SKM-1 treated with dmso at 0.1 percent for 144 hours (cell line): ENCODE measurements around the gene DCUN1D2.

Source experiments
- DNase-seq: peaks from one replicate; lab custom pipeline; 2025; ENCODE audit not compliant: unreplicated experiment; lab: John Stamatoyannopoulos, UW

DCUN1D2 gene

GRCh38 chr13:113427562-113428468 is 62.7 kb downstream of the DCUN1D2 start:
- DNase-seq: no peak

GRCh38 chr13:113426591-113426986 is 63.9 kb downstream of the DCUN1D2 start:
- no peak for DNase-seq

- DNase-seq: no peak
Measured at GRCh38 chr13:113425941-113426590, 64.4 kb downstream of the DCUN1D2 start.

- DNase-seq: no peak
Measured at GRCh38 chr13:113423520-113424163, 66.9 kb downstream of the DCUN1D2 start.

GRCh38 chr13:113422807-113423519 is 67.5 kb downstream of the DCUN1D2 start:
- no peak for DNase-seq

GRCh38 chr13:113421673-113422270 is 68.7 kb downstream of the DCUN1D2 start:
- no peak for DNase-seq

- no peak for DNase-seq
Measured at GRCh38 chr13:113420833-113421600, 69.5 kb downstream of the DCUN1D2 start.

- DNase-seq: no peak
Measured at GRCh38 chr13:113420232-113420631, 70.3 kb downstream of the DCUN1D2 start.

GRCh38 chr13:113419531-113420193 is 70.8 kb downstream of the DCUN1D2 start:
- no peak for DNase-seq

- no peak for DNase-seq
Measured at GRCh38 chr13:113418722-113419049, 71.8 kb downstream of the DCUN1D2 start.

- DNase-seq: no peak
Measured at GRCh38 chr13:113417836-113418721, 72.4 kb downstream of the DCUN1D2 start.

- no peak for DNase-seq
Measured at GRCh38 chr13:113417008-113417751, 73.3 kb downstream of the DCUN1D2 start.

- DNase-seq: no peak
Measured at GRCh38 chr13:113415825-113416224, 74.7 kb downstream of the DCUN1D2 start.

GRCh38 chr13:113415032-113415431 is 75.5 kb downstream of the DCUN1D2 start:
- DNase-seq: no peak

GRCh38 chr13:113414335-113414734 is 76.2 kb downstream of the DCUN1D2 start:
- DNase-seq: no peak

GRCh38 chr13:113413898-113414282 is 76.6 kb downstream of the DCUN1D2 start:
- DNase-seq: no peak

- no peak for DNase-seq
Measured at GRCh38 chr13:113413178-113413897, 77.2 kb downstream of the DCUN1D2 start.
